Sigmoid colon (tissue), 7 donors: ENCODE data around the gene EFCAB13. TPM values are rescaled to one million over a fixed set of nuclear protein-coding genes. Genes with fewer than 3 reads are reported as not detected.

ENCODE experiments used
- DNase-seq: peaks from one replicate; pipeline ENCODE4 v3.0.0-alpha.2; 2019
- H3K27ac ChIP-seq, 4 donors: fragments of 200-600 bp; sonication (generic); one replicate each; pipeline ENCODE4 v1.5.1; 2016 to 2019; ENCODE audit warnings: mild to moderate bottlenecking in 1 of 4
- H3K27me3 ChIP-seq, 3 donors: fragments of 200-600 bp; sonication (generic); one replicate each; pipeline ENCODE4 v1.5.1; 2019; ENCODE audit warnings: mild to moderate bottlenecking in 1 of 3
- H3K36me3 ChIP-seq, 4 donors: fragments of 200-600 bp; sonication (generic); one replicate each; pipeline ENCODE4 v1.5.1; 2016 to 2019
- H3K4me1 ChIP-seq, 4 donors: fragments of 200-600 bp; sonication (generic); one replicate each; pipeline ENCODE4 v1.5.1; 2017 to 2019
- H3K4me3 ChIP-seq, 4 donors: fragments of 200-600 bp; sonication (generic); one replicate each; pipeline ENCODE4 v1.5.1; 2017 to 2019; ENCODE audit warnings: mild to moderate bottlenecking in 2 of 4, moderate library complexity in 1 of 4
- H3K9me3 ChIP-seq, 4 donors: fragments of 200-600 bp in 3 of 4; sonication (generic) in 3 of 4; one replicate each; pipeline versions ENCODE4 v1.5.1 to v1.6.1; 2013 to 2019
- EP300 ChIP-seq, 4 donors: sonication (generic); formaldehyde crosslinking; IDR thresholded peaks; one replicate each; pipeline ENCODE4 v1.6.1; 2017; ENCODE audit warnings: antibody characterized with exemption in 4 of 4
- POLR2A ChIP-seq, 2 donors: fragments of 450-650 bp; IDR thresholded peaks; one replicate each; pipeline ENCODE4 v1.6.1; 2016; ENCODE audit warnings: antibody characterized with exemption in 2 of 2, mild to moderate bottlenecking in 2 of 2, moderate library complexity in 2 of 2
- POLR2AphosphoS5 ChIP-seq, 4 donors: sonication (generic); formaldehyde crosslinking; IDR thresholded peaks; one replicate each; pipeline ENCODE4 v1.6.1; 2017; ENCODE audit warnings: antibody characterized with exemption in 4 of 4
- WGBS, 2 donors: extraction: QIAGEN DNeasy Blood & Tissue Kit; methylation state at CpG; one replicate each; pipeline ENCODE4 v1.1.7; 2013; 5-methylcytosine and 5-hydroxymethylcytosine counted together
- intact Hi-C: fragments of 100-400 bp; cut with DNase I; formaldehyde crosslinking; loops from one replicate; pipeline ENCODE4 v1.15.1; 2023
- polyA plus RNA-seq, 3 donors: library from polyadenylated mRNA; stranded (reverse); fragments of 200-250 nt; gene quantifications; one replicate each; pipeline ENCODE4 v1.2.3, GENCODE V29; 2013
- total RNA-seq, 4 donors: library from RNA; depleted of rRNA; stranded (reverse); fragments of >200 nt; gene quantifications; one replicate each; pipeline ENCODE4 v1.1.0, GENCODE V29; 2016
- TF ChIP-seq, protein P1 (sequence below), 4 experiments: fragments of 450-650 bp in 3 of 4; fragments of 200-600 bp in 1 of 4; IDR thresholded peaks; one replicate each; pipeline ENCODE4 v1.5.1; 2016 to 2019; ENCODE audit warnings: antibody characterized with exemption in 4 of 4, mild to moderate bottlenecking in 3 of 4, moderate library complexity in 2 of 4
- donor health status: healthy with polysubstance abuse.
- donor health status: Bipolar disorder and iron deficiency.
- donor health status: healthy.

The EFCAB13 gene, protein sequence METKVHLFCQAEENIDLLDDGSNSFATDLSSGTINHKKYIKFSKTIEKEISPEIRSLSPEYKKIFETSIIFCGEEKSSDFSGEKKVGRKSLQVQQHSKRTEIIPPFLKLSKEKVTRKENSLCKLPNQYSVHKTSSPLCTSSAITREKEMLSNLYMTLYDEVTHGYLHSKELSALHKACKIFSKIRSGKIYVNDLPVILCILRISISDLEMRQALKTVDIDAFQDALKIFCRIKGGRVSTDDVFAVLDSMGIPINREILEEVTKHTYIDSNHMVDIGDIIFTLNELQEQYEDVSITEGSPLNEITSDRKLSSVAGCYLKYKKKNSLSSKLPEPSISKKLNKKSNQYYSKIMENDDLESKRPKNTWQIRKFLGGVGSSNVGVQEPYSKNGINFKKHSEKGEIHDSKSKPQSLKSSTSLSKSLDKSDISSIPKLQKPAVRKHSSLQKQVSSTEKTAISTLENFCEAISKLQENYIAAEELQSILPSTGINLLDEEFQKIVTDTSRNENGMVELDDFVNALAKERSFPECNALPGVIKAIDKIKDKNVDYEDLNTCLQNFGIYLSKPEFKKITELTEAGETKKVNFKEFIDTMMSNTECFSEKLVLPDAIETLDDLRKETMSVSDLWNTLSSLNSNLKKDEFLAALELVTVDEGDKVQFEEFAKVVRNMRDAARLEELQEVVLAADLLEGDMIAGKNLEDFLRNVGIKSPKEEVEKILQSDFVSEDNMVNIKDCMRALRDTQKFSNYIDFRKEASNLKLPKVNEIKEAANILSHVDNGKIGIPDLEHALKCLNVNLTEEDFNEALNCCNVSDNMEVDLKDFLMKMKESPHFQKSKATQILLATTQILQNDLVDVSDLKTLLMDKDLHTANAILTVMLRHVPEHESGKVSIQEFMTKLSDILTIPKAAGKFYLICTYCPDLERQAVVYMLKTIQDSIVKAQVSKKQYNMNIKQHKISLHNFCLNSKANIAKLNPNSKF
- total RNA-seq: 10 to 100 TPM in 3 of 4 donors, 1 to 10 TPM in 1; 8.7 to 16.3 (median 15.4) TPM
- 1 to 10 TPM in 2 of 3 donors, under 1 TPM in 1; 0.46 to 3.6 (median 1.7) TPM for polyA plus RNA-seq

DNA sequence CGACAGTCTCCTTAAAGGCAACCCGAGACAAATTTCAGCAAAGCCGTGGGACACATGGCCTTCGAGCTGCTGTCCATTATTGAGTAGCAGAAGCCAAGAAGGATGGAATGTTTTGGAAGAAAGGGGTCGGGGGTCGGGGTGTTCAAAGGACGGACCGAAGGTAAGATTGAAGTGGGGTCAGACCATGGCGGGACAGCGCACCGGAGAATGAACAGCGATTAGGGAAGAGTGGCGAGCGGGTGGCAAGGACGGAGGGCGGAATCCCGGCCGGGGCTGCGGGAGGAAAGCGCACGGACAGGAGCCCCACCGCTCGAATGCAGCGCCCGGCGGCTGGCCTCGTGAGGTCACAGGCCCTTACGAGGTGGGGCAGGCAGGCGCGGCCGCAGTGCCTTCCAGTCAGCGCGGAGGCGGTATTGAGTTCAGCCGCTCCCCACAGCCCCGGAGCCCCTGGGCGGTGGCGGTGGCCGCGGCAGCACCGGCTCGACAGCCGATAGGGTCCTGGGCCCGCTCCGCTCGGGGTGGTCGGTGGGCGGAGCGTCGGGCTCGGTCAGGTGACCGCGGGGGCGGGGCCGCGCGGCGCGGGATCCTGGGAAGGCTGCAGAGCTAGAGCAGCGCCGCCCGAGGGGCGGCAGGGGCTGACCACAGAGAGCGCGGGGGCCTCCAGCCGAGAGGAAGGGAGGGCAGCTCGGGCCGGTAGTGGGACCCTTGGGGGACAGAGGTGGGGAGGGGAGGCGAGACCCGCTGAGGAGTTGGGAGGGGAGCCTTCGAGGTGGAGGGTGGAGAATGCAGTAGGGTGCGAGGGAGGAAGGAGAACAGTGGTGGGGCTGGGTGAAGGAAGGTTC lies at the start of gene EFCAB13:
Gene EFCAB13, plus strand, starts transcription at position 574 of the 842 bp plus-strand sequence. CDS start 4,399 bp downstream, outside the sequence.
- intact Hi-C loops: loop anchor here (5.0 to 10.0 kb wide), 2 partner anchors 136 to 291 kb away; partner anchors contain the start of gene CDC27
- no peaks in the 10 kb centered on the region for H3K4me1 ChIP-seq

DNA sequence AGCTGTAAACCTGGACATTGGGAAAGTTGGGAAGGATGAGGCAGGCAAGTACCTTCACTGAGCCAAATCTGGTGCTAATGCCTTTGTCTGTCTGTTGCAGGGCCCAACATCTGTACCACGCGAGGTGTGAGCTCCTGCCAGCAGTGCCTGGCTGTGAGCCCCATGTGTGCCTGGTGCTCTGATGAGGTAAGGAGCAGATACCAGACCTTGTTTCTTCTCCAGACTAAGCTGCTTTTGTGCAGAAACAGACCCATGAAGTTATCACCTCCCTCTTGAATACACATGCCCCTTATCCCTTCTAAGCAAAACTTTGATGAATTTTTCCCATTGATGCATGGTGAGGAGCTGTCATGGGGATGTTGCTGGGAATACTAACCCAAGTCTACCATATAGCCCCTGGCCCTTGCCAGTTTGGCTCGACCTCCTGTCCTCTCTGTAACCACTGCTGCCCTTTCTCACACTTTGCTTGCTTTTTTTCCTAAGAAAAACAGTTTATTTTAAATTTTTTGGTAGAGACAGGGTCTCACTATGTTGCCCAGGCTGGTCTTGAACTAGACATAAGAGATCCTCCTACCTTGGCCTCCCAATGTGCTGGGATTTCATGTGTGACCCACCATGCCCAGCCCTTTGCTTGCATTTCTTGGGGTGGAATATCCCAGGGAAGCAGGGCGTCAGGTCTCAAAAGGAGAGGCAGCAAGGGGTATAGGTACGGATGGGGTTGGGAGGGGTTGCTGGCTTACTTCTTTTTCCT lies 49.3 kb upstream of the EFCAB13 start:
- DNase-seq: peak; percentile 76
- no peaks in the 10 kb centered on the region for H3K36me3 ChIP-seq
- no peaks in the 10 kb centered on the region for H3K27me3 ChIP-seq
- intact Hi-C loops: loop anchor here (2.0 kb wide), 1 partner anchor 20 kb away; no protein-coding TSS in a partner anchor
- TF ChIP-seq EP300 (IDR thresholded peaks at IDR 0.05): no peak
- TF ChIP-seq POLR2AphosphoS5 (IDR thresholded peaks at IDR 0.05): peak in 1 of 4 donors; percentile 11
- no peaks in the 10 kb centered on the region for H3K9me3 ChIP-seq
- no peak overlapping the region for H3K4me3 ChIP-seq
- H3K27ac ChIP-seq: peak overlapping the region; percentile 86 to 92 (median 88)
- H3K4me1 ChIP-seq: peaks cover 0 to 68% (median 59%) of the 10 kb centered on the region in 4 donors
- 89 to 90% methylated on average over 5 of the region's 5 CpGs for WGBS, 2 donors

More for the DNA sequence above, at the start of gene EFCAB13:
- Histone ChIP-seq H3K36me3 (no peaks in the 10 kb centered on the region), H3K9me3 (no peaks in the 10 kb centered on the region), H3K27me3 (no peaks in the 10 kb centered on the region), H3K27ac (peak within 1 kb of the TSS; percentile 86 to 96 (median 92)), H3K4me3 (peak within 1 kb of the TSS; percentile 50 to 71 (median 62))
- TF ChIP-seq, protein P1, sequence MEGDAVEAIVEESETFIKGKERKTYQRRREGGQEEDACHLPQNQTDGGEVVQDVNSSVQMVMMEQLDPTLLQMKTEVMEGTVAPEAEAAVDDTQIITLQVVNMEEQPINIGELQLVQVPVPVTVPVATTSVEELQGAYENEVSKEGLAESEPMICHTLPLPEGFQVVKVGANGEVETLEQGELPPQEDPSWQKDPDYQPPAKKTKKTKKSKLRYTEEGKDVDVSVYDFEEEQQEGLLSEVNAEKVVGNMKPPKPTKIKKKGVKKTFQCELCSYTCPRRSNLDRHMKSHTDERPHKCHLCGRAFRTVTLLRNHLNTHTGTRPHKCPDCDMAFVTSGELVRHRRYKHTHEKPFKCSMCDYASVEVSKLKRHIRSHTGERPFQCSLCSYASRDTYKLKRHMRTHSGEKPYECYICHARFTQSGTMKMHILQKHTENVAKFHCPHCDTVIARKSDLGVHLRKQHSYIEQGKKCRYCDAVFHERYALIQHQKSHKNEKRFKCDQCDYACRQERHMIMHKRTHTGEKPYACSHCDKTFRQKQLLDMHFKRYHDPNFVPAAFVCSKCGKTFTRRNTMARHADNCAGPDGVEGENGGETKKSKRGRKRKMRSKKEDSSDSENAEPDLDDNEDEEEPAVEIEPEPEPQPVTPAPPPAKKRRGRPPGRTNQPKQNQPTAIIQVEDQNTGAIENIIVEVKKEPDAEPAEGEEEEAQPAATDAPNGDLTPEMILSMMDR (IDR thresholded peaks at IDR 0.05): no peak
- TF ChIP-seq EP300 (IDR thresholded peaks at IDR 0.05): no peak
- peak; percentile 93 to 94 for TF ChIP-seq POLR2A (IDR thresholded peaks at IDR 0.05)
- TF ChIP-seq POLR2AphosphoS5 (IDR thresholded peaks at IDR 0.05): peak; percentile 84 to 95 (median 90)
- WGBS, 2 donors: 0 to 1% methylated on average over 72 of the region's 72 CpGs
- peak; percentile 95 for DNase-seq

DNA sequence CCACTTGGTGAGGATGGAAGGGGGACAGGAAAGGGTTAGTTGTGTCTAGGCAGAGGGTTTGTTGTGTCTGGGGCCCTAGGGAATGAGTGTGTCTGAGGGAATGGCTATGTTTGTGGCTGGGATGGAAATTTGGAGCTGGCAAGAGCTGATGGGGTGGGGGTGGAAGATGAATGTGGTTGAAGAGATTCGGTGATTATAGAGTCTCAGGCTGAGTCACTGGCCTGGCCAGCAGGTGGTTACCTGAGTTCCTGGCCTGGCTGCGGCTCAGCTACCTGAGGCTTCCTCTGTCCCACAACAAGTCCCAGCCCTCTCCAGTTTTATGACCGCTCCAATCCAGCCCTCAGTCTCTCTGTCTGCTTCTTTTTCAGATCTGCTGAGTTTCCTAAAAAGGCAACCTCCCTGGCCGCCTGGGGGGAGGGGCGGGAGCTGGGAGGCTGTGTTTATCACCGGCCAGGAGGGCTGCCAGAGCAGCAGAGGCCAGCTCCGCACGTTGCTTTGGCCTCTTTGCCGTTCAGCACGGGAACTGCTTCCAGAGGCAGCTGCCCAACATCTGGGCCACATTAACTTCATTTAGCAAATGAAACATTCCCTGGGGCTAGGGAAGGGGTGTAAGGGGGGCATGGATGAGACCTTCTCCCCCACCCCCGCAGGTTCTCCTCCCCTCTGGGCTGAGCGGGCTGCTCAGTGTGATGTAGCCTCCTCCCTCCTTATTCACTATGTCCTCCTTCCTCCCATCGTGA lies 48.3 kb upstream of the EFCAB13 start:
- no peak overlapping the region for H3K4me3 ChIP-seq
- peak overlapping the region; percentile 86 to 92 (median 88) for H3K27ac ChIP-seq
- intact Hi-C loops: loop anchor here (2.0 kb wide), 1 partner anchor 21 kb away; no protein-coding TSS in a partner anchor
- TF ChIP-seq EP300 (IDR thresholded peaks at IDR 0.05): peak; percentile 39 to 93 (median 55)
- TF ChIP-seq, protein P1 (IDR thresholded peaks at IDR 0.05): no peak
- peak; percentile 77 to 91 (median 80) for TF ChIP-seq POLR2AphosphoS5 (IDR thresholded peaks at IDR 0.05)
- DNase-seq: peak; percentile 98
- WGBS, 2 donors: 62 to 74% methylated on average over 13 of the region's 13 CpGs
- H3K36me3 ChIP-seq: no peaks in the 10 kb centered on the region
- H3K27me3 ChIP-seq: no peaks in the 10 kb centered on the region
- H3K4me1 ChIP-seq: peaks cover 0 to 69% (median 64%) of the 10 kb centered on the region in 4 donors
- H3K9me3 ChIP-seq: no peaks in the 10 kb centered on the region

DNA sequence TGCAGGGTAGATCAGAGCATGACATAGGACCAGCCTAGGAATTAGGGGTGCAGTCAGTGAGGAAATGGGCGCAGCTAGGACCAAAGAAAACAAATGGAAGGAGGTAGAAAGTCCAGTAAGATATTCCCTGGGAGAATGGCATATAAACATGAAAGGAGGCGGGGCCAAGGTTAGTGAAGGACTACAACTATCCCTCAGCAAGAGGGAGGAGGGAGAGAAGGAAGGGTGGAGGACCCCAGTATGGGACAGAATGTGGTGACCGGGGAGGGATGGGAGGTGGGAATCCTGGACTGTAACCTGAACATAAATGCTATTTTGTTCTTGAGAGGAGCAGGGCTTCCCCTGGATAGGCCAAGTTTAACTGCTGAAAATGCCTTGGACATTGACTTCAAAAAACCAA lies 47.3 kb upstream of the EFCAB13 start:
- H3K27ac ChIP-seq: peak overlapping the region; percentile 86 to 92 (median 88)
- no peak for DNase-seq
- H3K9me3 ChIP-seq: no peaks in the 10 kb centered on the region
- H3K4me1 ChIP-seq: peaks cover 0 to 80% (median 71%) of the 10 kb centered on the region in 4 donors
- intact Hi-C loops: no loop called here
- H3K4me3 ChIP-seq: no peak overlapping the region
- no peaks in the 10 kb centered on the region for H3K36me3 ChIP-seq
- TF ChIP-seq EP300 (IDR thresholded peaks at IDR 0.05): no peak
- TF ChIP-seq POLR2A (IDR thresholded peaks at IDR 0.05): no peak
- TF ChIP-seq POLR2AphosphoS5 (IDR thresholded peaks at IDR 0.05): no peak
- TF ChIP-seq, protein P1 (IDR thresholded peaks at IDR 0.05): no peak
- H3K27me3 ChIP-seq: no peaks in the 10 kb centered on the region
- 56 to 77% methylated on average over 3 of the region's 3 CpGs for WGBS, 2 donors
